ENCODE measurements around the gene RARS1. TPM values are rescaled to one million over a fixed set of nuclear protein-coding genes. Genes with fewer than 3 reads are reported as not detected.

The RARS1 gene
- total and polyA plus RNA-seq, 8 donors, result 18.4 to 48.8 (median 39.6) TPM

DNA sequence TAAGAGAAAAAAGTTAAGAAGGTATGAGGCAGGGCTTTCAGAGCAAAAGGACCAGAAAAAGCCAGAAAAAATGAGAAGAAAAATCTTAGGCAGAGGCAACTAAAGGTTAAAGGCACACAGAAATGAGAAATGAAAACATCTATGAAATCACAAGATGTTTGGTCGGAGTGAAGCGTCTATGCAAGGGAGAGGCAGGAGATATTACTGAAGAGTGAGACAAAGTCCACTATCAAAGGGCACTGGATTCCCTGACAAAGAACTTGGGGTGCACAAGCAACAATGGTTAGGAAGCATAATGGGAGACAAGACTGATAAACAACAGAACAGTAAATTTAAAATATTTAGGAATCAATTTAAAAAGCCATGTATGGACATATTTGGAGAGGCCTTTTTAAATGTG, 76.0 kb downstream of the RARS1 start:
- 29 to 30% methylated on average over 2 of the region's 2 CpGs for WGBS, 2 donors
- intact Hi-C loops (cut with DNase I), result no loop called here
- Histone ChIP-seq H3K4me1 (peaks cover 9 to 15% (median 14%) of the 10 kb centered on the region in 3 donors), H3K27me3 (no peaks in the 10 kb centered on the region), H3K9me3 (no peaks in the 10 kb centered on the region), H3K4me3 (no peak overlapping the region), H3K36me3 (peaks cover 0 to 27% (median 0%) of the 10 kb centered on the region in 3 donors), H3K27ac (peak overlapping the region in 1 of 4 donors; percentile 6)
- DNase-seq (no peak), ATAC-seq (no peak), FAIRE-seq (no peak)
- TF ChIP-seq, protein P1, sequence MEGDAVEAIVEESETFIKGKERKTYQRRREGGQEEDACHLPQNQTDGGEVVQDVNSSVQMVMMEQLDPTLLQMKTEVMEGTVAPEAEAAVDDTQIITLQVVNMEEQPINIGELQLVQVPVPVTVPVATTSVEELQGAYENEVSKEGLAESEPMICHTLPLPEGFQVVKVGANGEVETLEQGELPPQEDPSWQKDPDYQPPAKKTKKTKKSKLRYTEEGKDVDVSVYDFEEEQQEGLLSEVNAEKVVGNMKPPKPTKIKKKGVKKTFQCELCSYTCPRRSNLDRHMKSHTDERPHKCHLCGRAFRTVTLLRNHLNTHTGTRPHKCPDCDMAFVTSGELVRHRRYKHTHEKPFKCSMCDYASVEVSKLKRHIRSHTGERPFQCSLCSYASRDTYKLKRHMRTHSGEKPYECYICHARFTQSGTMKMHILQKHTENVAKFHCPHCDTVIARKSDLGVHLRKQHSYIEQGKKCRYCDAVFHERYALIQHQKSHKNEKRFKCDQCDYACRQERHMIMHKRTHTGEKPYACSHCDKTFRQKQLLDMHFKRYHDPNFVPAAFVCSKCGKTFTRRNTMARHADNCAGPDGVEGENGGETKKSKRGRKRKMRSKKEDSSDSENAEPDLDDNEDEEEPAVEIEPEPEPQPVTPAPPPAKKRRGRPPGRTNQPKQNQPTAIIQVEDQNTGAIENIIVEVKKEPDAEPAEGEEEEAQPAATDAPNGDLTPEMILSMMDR (IDR thresholded peaks at IDR 0.05), result no peak

GRCh38 chr5:168563959-168564358, 77.7 kb downstream of the RARS1 start:
- peaks cover 0 to 11% (median 0%) of the 10 kb centered on the region in 3 donors for H3K36me3 ChIP-seq
- peaks cover 9 to 15% (median 14%) of the 10 kb centered on the region in 3 donors for H3K4me1 ChIP-seq
- intact Hi-C loops (cut with DNase I), result no loop called here
- WGBS, 2 donors, result 94 to 95% methylated on average over 1 of the region's 1 CpG
- no peaks in the 10 kb centered on the region for H3K27me3 ChIP-seq
- H3K4me3 ChIP-seq, result no peak overlapping the region
- TF ChIP-seq, protein P1 (IDR thresholded peaks at IDR 0.05), result no peak
- FAIRE-seq, result no peak
- H3K27ac ChIP-seq, result no peak overlapping the region
- no peaks in the 10 kb centered on the region for H3K9me3 ChIP-seq
- no peak for DNase-seq
- no peak for ATAC-seq

- TF ChIP-seq, protein P1 (IDR thresholded peaks at IDR 0.05), result no peak
- Histone ChIP-seq H3K36me3 (peaks cover 0 to 11% (median 0%) of the 10 kb centered on the region in 3 donors), H3K9me3 (no peaks in the 10 kb centered on the region), H3K4me1 (no peaks in the 10 kb centered on the region), H3K27ac (no peak overlapping the region), H3K27me3 (no peaks in the 10 kb centered on the region), H3K4me3 (no peak overlapping the region)
- DNase-seq (no peak), ATAC-seq (no peak), FAIRE-seq (no peak)
- WGBS, 2 donors, result 94 to 99% methylated on average over 6 of the region's 6 CpGs
- intact Hi-C loops (cut with DNase I), result no loop called here
Observed at GRCh38 chr5:168568738-168569137, 82.5 kb downstream of the RARS1 start.

Small RNA genes lying within 50 kb of the gene (microRNA-seq; reads per million reads assigned to microRNA genes)
- gene MIR103A1 (0 reads per million in 2 donors), gene MIR103B1 (0 reads per million in 2 donors)

Other genes starting within 250 kb of the RARS1 start
- 10 to 100 TPM; 36.4 to 54.2 (median 41.8) TPM for gene WWC1, start 194.8 kb upstream of the RARS1 start, total RNA-seq
- 10 to 100 TPM; 35.0 to 38.5 TPM for gene WWC1, start 194.8 kb upstream of the RARS1 start, polyA plus RNA-seq
- gene FBLL1, start 42.8 kb downstream of the RARS1 start, total RNA-seq, result 1 to 10 TPM in 1 of 6 donors, under 1 TPM in 4, not detected in 1; 0.31 to 1.5 (median 0.82) TPM
- gene FBLL1, start 42.8 kb downstream of the RARS1 start, polyA plus RNA-seq, result 1 to 10 TPM; 1.3 to 5.4 TPM
- 10 to 100 TPM; 12.8 to 25.8 (median 20.5) TPM for gene PANK3, start 92.9 kb downstream of the RARS1 start, total RNA-seq
- gene PANK3, start 92.9 kb downstream of the RARS1 start, polyA plus RNA-seq, result 1 to 10 TPM; 2.2 to 6.0 TPM